HepG2 (cell line): ENCODE results near the gene EZH1. TPM values are rescaled to one million over a fixed set of nuclear protein-coding genes. Genes with fewer than 3 reads are reported as not detected.

Source experiments
- ATAC-seq: fragments of 200-7000 bp; cut with Tn5 transposase; 3 replicates; pipeline ENCODE4 v1.9.1; 2020; ENCODE audit warnings: mild to moderate bottlenecking, moderate library complexity
- BruUV-seq: library from RNA; stranded (reverse); fragments of 400-500 nt; replicated peaks from 2 replicates; lab custom pipeline; 2021; lab: Mats Ljungman, UMichigan
- CTCF ChIA-PET: fragments of 300-600 bp; formaldehyde crosslinking; extraction: SDS; loops from one replicate; lab custom pipeline; 2021; ENCODE audit warnings: low total read pairs, inconsistent platforms, low intra/inter-chr PET ratio; lab: Yijun Ruan, JAX
- POLR2A ChIA-PET: fragments of 350-600 bp; sonication (Branson Sonifier 250); formaldehyde crosslinking; loops from one replicate; lab custom pipeline; 2020; ENCODE audit warnings: antibody characterized with exemption, inconsistent platforms; lab: Yijun Ruan, JAX
- DNase-seq: peaks from one replicate; pipeline ENCODE4 v3.0.0-alpha.2; 2015; ENCODE audit warnings: low spot score
- FAIRE-seq: peaks from 3 replicates; lab custom pipeline; 2011; peaks lifted over from hg19 to GRCh38; lab: Jason Lieb, UNC
- H2AFZ ChIP-seq: one replicate; pipeline ENCODE4 v1.6.1; 2011; ENCODE audit warnings: low read length, inconsistent platforms
- H3K27ac ChIP-seq: fragments of 300-600 bp; 3 replicates; pipeline ENCODE4 v1.8.0; 2011; ENCODE audit warnings: mixed run types, mild to moderate bottlenecking, mixed read lengths, low read length, inconsistent platforms; ENCODE audit not compliant: insufficient read depth; ENCODE audit errors: extremely low read length
- H3K27me3 ChIP-seq, 2 experiments: fragments of 200-600 bp in 1 of 2; 2 replicates in 1 of 2; 3 replicates in 1 of 2; pipeline versions ENCODE4 v1.6.0 to v1.8.0; 2011; ENCODE audit warnings: low read length in 2 of 2, mild to moderate bottlenecking in 2 of 2, moderate library complexity in 2 of 2, inconsistent platforms in 1 of 2; ENCODE audit not compliant: insufficient read depth in 2 of 2, control insufficient read depth in 1 of 2
- H3K36me3 ChIP-seq, 2 experiments: fragments of 200-600 bp in 1 of 2; replicated peaks in 1 of 2; 2 replicates in 1 of 2; 3 replicates in 1 of 2; pipeline versions ENCODE4 v1.5.1 to v1.8.0; 2011; ENCODE audit warnings: low read length in 2 of 2, inconsistent platforms in 1 of 2; ENCODE audit not compliant: insufficient read depth in 2 of 2, control insufficient read depth in 1 of 2
- H3K4me1 ChIP-seq: 2 replicates; pipeline ENCODE4 v1.5.1; 2012; ENCODE audit warnings: low read length, inconsistent platforms; ENCODE audit not compliant: insufficient read depth
- H3K4me2 ChIP-seq: 2 replicates; pipeline ENCODE4 v1.6.0; 2011; ENCODE audit warnings: low read depth, low read length, inconsistent platforms
- H3K4me3 ChIP-seq, 3 experiments: fragments of 200-600 bp in 1 of 3; sonication (generic), shearing (Covaris generic) in 1 of 3; replicated peaks in 1 of 3; 2 replicates each; pipeline ENCODE4 v1.5.1; 2011 to 2016; ENCODE audit warnings: low read length in 3 of 3, inconsistent platforms in 2 of 3, low read depth in 2 of 3, mild to moderate bottlenecking in 2 of 3, control low read depth in 1 of 3, mixed read lengths in 1 of 3; ENCODE audit not compliant: insufficient read depth in 1 of 3
- H3K79me2 ChIP-seq: one replicate; pipeline ENCODE4 v1.6.1; 2011; ENCODE audit warnings: low read length, inconsistent platforms; ENCODE audit not compliant: insufficient read depth
- H3K9ac ChIP-seq: 2 replicates; pipeline ENCODE4 v1.6.0; 2011; ENCODE audit warnings: mild to moderate bottlenecking, low read depth, low read length, inconsistent platforms; ENCODE audit not compliant: insufficient read depth
- H3K9me3 ChIP-seq: 2 replicates; pipeline ENCODE4 v1.5.1; 2012; ENCODE audit warnings: mild to moderate bottlenecking, low read length
- H4K20me1 ChIP-seq: 2 replicates; pipeline ENCODE4 v1.6.0; 2011; ENCODE audit warnings: inconsistent platforms, mild to moderate bottlenecking, low read length, moderate library complexity; ENCODE audit not compliant: insufficient read depth
- AGO2 ChIP-seq: fragments of 200-400 bp; formaldehyde crosslinking; optimal IDR thresholded peaks from 2 replicates; pipeline ENCODE3; 2017; ENCODE audit warnings: mild to moderate bottlenecking, low read depth, low read length, moderate library complexity
- AKAP8 ChIP-seq: sonication (generic); formaldehyde crosslinking; IDR thresholded peaks from 2 replicates; pipeline ENCODE4 v1.5.1; 2020; ENCODE audit warnings: mild to moderate bottlenecking, missing genetic modification reagents
- FOSL1 ChIP-seq: sonication (generic); formaldehyde crosslinking; IDR thresholded peaks from 2 replicates; pipeline ENCODE4 v1.9.0; 2021; ENCODE audit warnings: missing genetic modification reagents, borderline replicate concordance
- FOXA1 ChIP-seq, 2 experiments: fragments of 450-650 bp in 1 of 2; sonication (generic) in 1 of 2; formaldehyde crosslinking in 1 of 2; IDR thresholded peaks; 2 replicates each; pipeline versions ENCODE4 v1.4.0 to v1.6.1; 2016 to 2020; ENCODE audit warnings: missing genetic modification reagents in 1 of 2
- GLI4 ChIP-seq: sonication (generic); formaldehyde crosslinking; IDR thresholded peaks from 2 replicates; pipeline ENCODE4 v1.5.1; 2020; ENCODE audit warnings: missing genetic modification reagents, mild to moderate bottlenecking, moderate library complexity, borderline replicate concordance
- HNRNPK ChIP-seq: fragments of 200-400 bp; formaldehyde crosslinking; IDR thresholded peaks from 2 replicates; pipeline ENCODE4 v1.6.1; 2018; ENCODE audit warnings: low read length, low read depth, moderate library complexity, mild to moderate bottlenecking; ENCODE audit not compliant: poor library complexity, severe bottlenecking
- MBD4 ChIP-seq: IDR thresholded peaks from 2 replicates; pipeline ENCODE4 v1.6.1; 2012; ENCODE audit warnings: low read length, inconsistent platforms, borderline replicate concordance
- MED1 ChIP-seq: sonication (generic); formaldehyde crosslinking; IDR thresholded peaks from 2 replicates; pipeline ENCODE4 v1.4.0; 2020; ENCODE audit warnings: missing genetic modification reagents
- NFIB ChIP-seq: sonication (generic); formaldehyde crosslinking; IDR thresholded peaks from 2 replicates; pipeline ENCODE4 v1.9.0; 2021; ENCODE audit warnings: missing genetic modification reagents, mild to moderate bottlenecking, borderline replicate concordance
- PAX8 ChIP-seq: sonication (generic); formaldehyde crosslinking; IDR thresholded peaks from 2 replicates; pipeline ENCODE4 v1.8.0; 2022; ENCODE audit warnings: mild to moderate bottlenecking, missing genetic modification reagents, borderline replicate concordance
- POLR2AphosphoS2 ChIP-seq: IDR thresholded peaks from 2 replicates; pipeline ENCODE4 v1.6.1; 2011; ENCODE audit warnings: low read depth, low read length, improper control_type of control experiment
- POLR2AphosphoS5 ChIP-seq: IDR thresholded peaks from 2 replicates; pipeline ENCODE4 v1.6.1; 2012; ENCODE audit warnings: low read depth, low read length
- RBM22 ChIP-seq: fragments of 200-400 bp; formaldehyde crosslinking; optimal IDR thresholded peaks from 2 replicates; pipeline ENCODE3; 2017; ENCODE audit warnings: mild to moderate bottlenecking, low read length, moderate library complexity
- SSRP1 ChIP-seq: IDR thresholded peaks from 2 replicates; pipeline ENCODE4 v1.6.1; 2016; ENCODE audit warnings: control low read depth
- TRIM24 ChIP-seq: sonication (generic); formaldehyde crosslinking; IDR thresholded peaks from 2 replicates; pipeline ENCODE4 v1.8.0; 2022; ENCODE audit warnings: mild to moderate bottlenecking, missing genetic modification reagents
- ZBTB38 ChIP-seq: sonication (generic); formaldehyde crosslinking; IDR thresholded peaks from 2 replicates; pipeline ENCODE4 v1.5.1; 2020; ENCODE audit warnings: mild to moderate bottlenecking, missing genetic modification reagents
- ZKSCAN1 ChIP-seq: fragments of 150-350 bp; IDR thresholded peaks from 2 replicates; pipeline ENCODE4 v1.6.1; 2014; ENCODE audit warnings: low read length
- ZNF143 ChIP-seq: sonication (generic); formaldehyde crosslinking; IDR thresholded peaks from 2 replicates; pipeline ENCODE4 v1.4.0; 2020; ENCODE audit warnings: missing genetic modification reagents
- ZNF18 ChIP-seq: sonication (generic); formaldehyde crosslinking; IDR thresholded peaks from 2 replicates; pipeline ENCODE4 v1.8.0; 2022; ENCODE audit warnings: mild to moderate bottlenecking, missing genetic modification reagents; ENCODE audit not compliant: insufficient replicate concordance
- ZNF432 ChIP-seq: sonication (generic); formaldehyde crosslinking; IDR thresholded peaks from 2 replicates; pipeline ENCODE4 v1.5.0; 2020; ENCODE audit warnings: missing genetic modification reagents, mild to moderate bottlenecking, borderline replicate concordance
- ZNF589 ChIP-seq: sonication (generic); formaldehyde crosslinking; conservative IDR thresholded peaks from 2 replicates; pipeline ENCODE4 v1.8.0; 2022; ENCODE audit warnings: mild to moderate bottlenecking, moderate library complexity, missing genetic modification reagents
- ZNF614 ChIP-seq: IDR thresholded peaks from 2 replicates; pipeline ENCODE4 v1.6.1; 2018; ENCODE audit warnings: missing biosample characterization, missing genetic modification reagents, inconsistent platforms, borderline replicate concordance
- ZNF816 ChIP-seq: sonication (generic); formaldehyde crosslinking; IDR thresholded peaks from 2 replicates; pipeline ENCODE4 v1.8.0; 2022; ENCODE audit warnings: missing genetic modification reagents, mild to moderate bottlenecking, borderline replicate concordance
- ZSCAN30 ChIP-seq: sonication (generic); formaldehyde crosslinking; IDR thresholded peaks from 2 replicates; pipeline ENCODE4 v1.5.0; 2020; ENCODE audit warnings: mild to moderate bottlenecking, missing genetic modification reagents
- WGBS: methylation state at CpG from one replicate; pipeline ENCODE4 v1.1.6; 2017; ENCODE audit warnings: low lambda C conversion rate; 5-methylcytosine and 5-hydroxymethylcytosine counted together
- in situ Hi-C: cut with HindIII; loops from 2 replicates; pipeline ENCODE4 v1.10.0; 2017; ENCODE audit warnings: low pct_unique_long_range_greater_than_20kb; ENCODE audit not compliant: extremely low pct_ligation_motif_present
- intact Hi-C: fragments of 100-400 bp; cut with micrococcal nuclease; formaldehyde crosslinking; loops from one replicate; pipeline ENCODE4 v1.10.0; 2022; ENCODE audit not compliant: unreplicated experiment
- polyA plus RNA-seq, 8 experiments: library from polyadenylated mRNA; depleted of rRNA in 3 of 8; stranded (reverse) in 7 of 8; unstranded in 1 of 8; fragments of >200 nt; fragmentation: Illumina TruSeq in 4 of 8; extraction: Trizol in 4 of 8; gene quantifications; 2 replicates each; pipeline versions ENCODE4 v1.2.1 to v1.2.3, GENCODE V29; 2011 to 2016; ENCODE audit warnings: low read depth in 4 of 8, missing spikeins in 1 of 8, mixed read lengths in 1 of 8; ENCODE audit not compliant: insufficient read depth in 1 of 8
- total RNA-seq, 5 experiments: library from RNA; depleted of rRNA; stranded (reverse); fragments of >200 nt; fragmentation: Illumina TruSeq; extraction: Trizol; gene quantifications; 2 replicates each; pipeline ENCODE4 v1.2.3, GENCODE V29; 2016; ENCODE audit warnings: low read depth in 1 of 5
- TF ChIP-seq, protein P1 (sequence below): sonication (generic); formaldehyde crosslinking; IDR thresholded peaks from 2 replicates; pipeline ENCODE4 v1.4.0; 2020; ENCODE audit warnings: mild to moderate bottlenecking, missing genetic modification reagents

EZH1 gene
- total and polyA plus RNA-seq, 2 of the 13 experiments (the other 11 are each of a cell fraction or from before 2014, with no cell fraction given): 11.6 to 24.0 TPM

DNA sequence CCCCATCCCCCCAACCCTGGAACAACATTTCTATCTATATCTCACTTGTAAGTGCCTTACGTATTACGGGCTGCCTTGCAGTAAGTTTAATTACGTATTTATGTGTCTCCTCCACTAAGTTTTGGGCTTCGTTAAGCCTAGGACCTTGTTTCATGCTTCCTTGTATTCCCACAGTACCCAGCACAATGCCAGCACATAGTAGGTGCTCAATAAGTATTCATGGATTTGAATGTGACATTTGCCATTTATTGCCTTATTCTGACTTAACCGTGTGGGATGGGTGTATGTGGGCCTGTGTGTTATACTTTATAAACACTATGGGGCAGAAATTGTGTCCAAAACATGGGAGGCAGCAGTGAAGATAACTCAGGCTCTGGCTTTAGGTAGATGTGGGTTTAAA lies 47.7 kb upstream of the EZH1 start:
- H3K4me1 ChIP-seq: peaks cover 65% of the 10 kb centered on the region
- in situ Hi-C loops (no loop called here), intact Hi-C loops (no loop called here)
- BruUV-seq: no TSS peak
- TF ChIP-seq SSRP1 (peak; percentile 92; the same call in 1 of the 2 replicates), AGO2 (peak; percentile 42), GLI4 (CRISPR knock-in tag) (0 out of 2 replicates have a peak, but pooled peaks have one; percentile 70), MBD4 (no peak), ZNF589 (CRISPR knock-in tag) (no peak), HNRNPK (no peak), ZNF18 (CRISPR knock-in tag) (no peak), ZNF816 (0 out of 2 replicates have a peak, but pooled peaks have one; percentile 45), ZSCAN30 (no peak), ZNF432 (no peak), ZNF143 (CRISPR knock-in tag) (no peak), NFIB (0 out of 2 replicates have a peak, but pooled peaks have one; percentile 39), FOSL1 (no peak), ZKSCAN1 (peak; percentile 91), ZBTB38 (CRISPR knock-in tag) (no peak), ZNF614 (CRISPR knock-in tag) (no peak), POLR2AphosphoS2 (0 out of 2 replicates have a peak, but pooled peaks have one; percentile 39), AKAP8 (CRISPR knock-in tag) (no peak), PAX8 (CRISPR knock-in tag) (no peak), POLR2AphosphoS5 (peak; percentile 30; the same call in 1 of the 2 replicates), RBM22 (peak; percentile 71), MED1 (no peak), FOXA1 (IDR thresholded peaks at IDR 0.05) (no peak), FOXA1 (CRISPR knock-in tag; IDR thresholded peaks at IDR 0.05) (no peak), TRIM24 (CRISPR knock-in tag) (0 out of 2 replicates have a peak, but pooled peaks have one; percentile 24)
- TF ChIP-seq, protein P1, sequence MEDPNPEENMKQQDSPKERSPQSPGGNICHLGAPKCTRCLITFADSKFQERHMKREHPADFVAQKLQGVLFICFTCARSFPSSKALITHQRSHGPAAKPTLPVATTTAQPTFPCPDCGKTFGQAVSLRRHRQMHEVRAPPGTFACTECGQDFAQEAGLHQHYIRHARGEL (CRISPR knock-in tag): no peak
- H3K9ac ChIP-seq: no peak overlapping the region
- ATAC-seq (no peak), DNase-seq (no peak), FAIRE-seq (no peak)
- ChIA-PET CTCF (no interaction called here), POLR2A (interaction anchor here (0.9 to 12.5 kb wide), 6 partner anchors 10 to 41 kb away, joined by 3 to 278 read pairs (median 10); partner anchors contain the start of genes PSME3, VPS25 and WNK4)
- WGBS: 93% methylated on average over 5 of the region's 5 CpGs
- H4K20me1 ChIP-seq: no peaks in the 10 kb centered on the region
- peaks cover 10% of the 10 kb centered on the region for H3K79me2 ChIP-seq
- no peaks in the 10 kb centered on the region; a peak in 1 of 5 replicates for H3K27me3 ChIP-seq
- H3K4me3 ChIP-seq: no peak overlapping the region
- peaks cover 2 to 8% of the 10 kb centered on the region in 2 experiments; a peak in 4 of 5 replicates for H3K36me3 ChIP-seq
- H3K27ac ChIP-seq: peak overlapping the region; percentile 58
- H3K4me2 ChIP-seq: no peak overlapping the region
- H3K9me3 ChIP-seq: no peaks in the 10 kb centered on the region
- H2AFZ ChIP-seq: no peak overlapping the region
